Activated T-cell treated with anti-CD3 and anti-CD28 coated beads for 24 hours (primary cell): ENCODE data around the gene THYN1.

Experiments used
- DNase-seq: peaks from one replicate; pipeline ENCODE4 v3.0.0-alpha.2; 2020; ENCODE audit warnings: low read depth

THYN1 gene

GRCh38 chr11:134223121-134223520, 30.0 kb downstream of the THYN1 start:
- no peak for DNase-seq

GRCh38 chr11:134216816-134217215, 36.3 kb downstream of the THYN1 start:
- DNase-seq = no peak

GRCh38 chr11:134215836-134216235, 37.3 kb downstream of the THYN1 start:
- DNase-seq = no peak

GRCh38 chr11:134207538-134208239, 45.5 kb downstream of the THYN1 start:
- DNase-seq = peak; percentile 50

- no peak for DNase-seq
Observed at GRCh38 chr11:134206185-134206584, 47.0 kb downstream of the THYN1 start.

GRCh38 chr11:134205729-134206128, 47.4 kb downstream of the THYN1 start:
- DNase-seq = no peak

GRCh38 chr11:134202661-134203060, 50.5 kb downstream of the THYN1 start:
- no peak for DNase-seq

GRCh38 chr11:134200688-134201087, 52.5 kb downstream of the THYN1 start:
- no peak for DNase-seq

GRCh38 chr11:134199531-134199930, 53.6 kb downstream of the THYN1 start:
- no peak for DNase-seq
